ENCODE data around the gene STMN3. TPM values are rescaled to one million over a fixed set of nuclear protein-coding genes. Genes with fewer than 3 reads are reported as not detected.
A peak's percentile ranks its signal among the peaks of the same experiment; 100 is the strongest.

The STMN3 gene
- total and polyA plus RNA-seq, 4 donors = 13.6 to 20.9 (median 17.0) TPM

GRCh38 chr20:63694584-63695423 lies 41.6 kb upstream of the STMN3 start:
- Histone ChIP-seq H3K9me3 (ENCODE audit: control insufficient read depth in 4 of 4, insufficient read depth in 3 of 4, low read length in 3 of 4) (no peaks in the 10 kb centered on the region), H3K27ac (ENCODE audit: low read depth in 1 of 2, low read length in 1 of 2) (no peak overlapping the region), H3K4me3 (no peak overlapping the region), H3K9ac (ENCODE audit: insufficient read depth in 1 of 2, low read length in 2 of 2) (no peak overlapping the region), H3K27me3 (ENCODE audit: control insufficient read depth in 3 of 3, insufficient read depth in 3 of 3, low read length in 2 of 3) (no peaks in the 10 kb centered on the region), H3K36me3 (ENCODE audit: control insufficient read depth in 4 of 4, insufficient read depth in 4 of 4, low read length in 4 of 4) (peaks cover 0 to 32% (median 5%) of the 10 kb centered on the region in 4 donors), H3K4me1 (ENCODE audit: control insufficient read depth in 5 of 5, insufficient read depth in 5 of 5, low read length in 5 of 5) (peaks cover 0 to 36% (median 0%) of the 10 kb centered on the region in 5 donors)
- WGBS, 2 donors = 95% methylated on average over 37 of the region's 37 CpGs
- ATAC-seq (ENCODE audit: insufficient read depth, low FRiP score) (no peak), DNase-seq (no peak)
- TF ChIP-seq CTCF (IDR thresholded peaks at IDR 0.05; ENCODE audit: control extremely low read depth, extremely low read depth) = no peak

DNA sequence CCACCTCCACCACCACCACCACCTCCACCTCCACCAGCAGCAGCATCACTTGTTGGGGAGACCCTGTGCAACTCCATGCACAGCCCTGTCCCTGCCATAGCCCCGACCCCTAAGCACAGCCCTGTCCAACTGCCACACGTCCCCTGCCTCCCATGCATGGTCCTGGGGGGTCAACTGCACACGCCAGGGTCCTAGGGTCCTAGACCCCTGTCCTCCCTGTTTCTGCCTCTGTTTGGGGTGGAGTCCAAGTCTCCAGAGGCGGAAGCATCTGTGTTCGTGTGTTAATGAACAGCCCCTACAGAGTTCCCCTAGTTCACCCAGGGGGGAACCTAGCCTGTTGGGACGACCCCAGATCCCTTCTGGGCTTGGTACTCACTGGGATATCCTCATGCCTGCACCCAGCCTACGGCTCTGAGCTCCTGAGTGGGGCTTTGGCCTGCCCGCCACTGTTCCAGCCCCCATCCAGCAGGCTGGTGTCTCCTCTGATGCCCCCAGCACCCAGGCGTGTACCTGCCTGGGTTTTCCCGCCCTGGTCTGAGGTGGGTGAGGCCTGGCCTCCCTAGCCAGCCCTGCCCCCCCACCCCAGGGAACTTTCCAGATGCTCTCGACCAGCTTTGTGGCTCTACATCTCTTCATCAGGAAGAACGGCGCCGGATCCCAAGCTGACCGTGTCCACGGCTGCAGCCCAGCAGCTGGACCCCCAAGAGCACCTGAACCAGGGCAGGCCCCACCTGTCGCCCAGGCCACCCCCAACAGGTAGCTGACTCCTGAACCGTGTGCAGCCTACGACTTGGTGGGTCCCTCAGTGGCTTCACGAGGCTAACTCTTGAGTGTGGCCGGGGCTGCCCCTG lies 40.7 kb upstream of the STMN3 start:
- Histone ChIP-seq H3K36me3 (ENCODE audit: control insufficient read depth in 4 of 4, insufficient read depth in 4 of 4, low read length in 4 of 4) (peaks cover 0 to 30% (median 5%) of the 10 kb centered on the region in 4 donors), H3K4me1 (ENCODE audit: control insufficient read depth in 5 of 5, insufficient read depth in 5 of 5, low read length in 5 of 5) (peaks cover 0 to 30% (median 0%) of the 10 kb centered on the region in 5 donors), H3K27ac (ENCODE audit: low read depth in 1 of 2, low read length in 1 of 2) (no peak overlapping the region), H3K9ac (ENCODE audit: insufficient read depth in 1 of 2, low read length in 2 of 2) (no peak overlapping the region), H3K4me3 (no peak overlapping the region), H3K9me3 (ENCODE audit: control insufficient read depth in 4 of 4, insufficient read depth in 3 of 4, low read length in 3 of 4) (no peaks in the 10 kb centered on the region), H3K27me3 (ENCODE audit: control insufficient read depth in 3 of 3, insufficient read depth in 3 of 3, low read length in 2 of 3) (no peaks in the 10 kb centered on the region)
- no peak for ATAC-seq (ENCODE audit: insufficient read depth, low FRiP score)
- DNase-seq = peak; percentile 58 to 74 (median 59)
- WGBS, 2 donors = 90 to 96% methylated on average over 20 to 21 of the region's 21 CpGs
- TF ChIP-seq CTCF (IDR thresholded peaks at IDR 0.05; ENCODE audit: control extremely low read depth, extremely low read depth) = no peak

DNA sequence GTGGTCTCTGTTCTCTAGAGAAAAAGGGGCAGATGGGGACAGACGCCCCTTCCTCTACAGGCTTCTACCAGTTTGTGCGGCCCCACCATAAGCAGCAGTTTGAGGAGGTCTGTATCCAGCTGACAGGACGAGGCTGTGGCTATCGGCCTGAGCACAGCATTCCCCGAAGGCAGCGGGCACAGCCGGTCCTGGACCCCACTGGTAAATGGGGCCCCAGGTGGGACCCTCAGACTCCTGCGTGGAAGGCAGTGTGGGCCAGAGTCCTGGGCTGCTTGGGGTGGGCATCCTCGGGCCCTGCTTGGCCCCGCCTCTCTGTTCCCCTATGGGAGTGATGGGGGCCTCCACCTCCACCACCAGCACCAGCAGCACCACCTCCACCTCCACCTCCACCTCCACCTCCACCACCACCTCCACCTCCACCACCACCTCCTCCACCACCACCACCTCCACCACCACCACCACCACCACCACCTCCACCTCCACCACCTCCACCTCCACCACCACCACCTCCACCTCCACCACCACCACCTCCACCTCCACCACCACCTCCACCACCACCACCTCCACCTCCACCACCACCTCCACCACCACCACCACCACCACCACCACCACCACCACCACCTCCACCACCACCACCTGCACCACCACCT lies 40.0 kb upstream of the STMN3 start:
- H3K27ac ChIP-seq (ENCODE audit: low read depth in 1 of 2, low read length in 1 of 2) = peak overlapping the region in 1 of 2 donors; percentile 62
- no peak overlapping the region for H3K4me3 ChIP-seq
- no peak for TF ChIP-seq CTCF (IDR thresholded peaks at IDR 0.05; ENCODE audit: control extremely low read depth, extremely low read depth)
- ATAC-seq (ENCODE audit: insufficient read depth, low FRiP score) = no peak
- no peaks in the 10 kb centered on the region for H3K9me3 ChIP-seq (ENCODE audit: control insufficient read depth in 4 of 4, insufficient read depth in 3 of 4, low read length in 3 of 4)
- 91 to 93% methylated on average over 9 to 10 of the region's 10 CpGs for WGBS, 2 donors
- no peaks in the 10 kb centered on the region for H3K27me3 ChIP-seq (ENCODE audit: control insufficient read depth in 3 of 3, insufficient read depth in 3 of 3, low read length in 2 of 3)
- peaks cover 0 to 30% (median 5%) of the 10 kb centered on the region in 4 donors for H3K36me3 ChIP-seq (ENCODE audit: control insufficient read depth in 4 of 4, insufficient read depth in 4 of 4, low read length in 4 of 4)
- H3K9ac ChIP-seq (ENCODE audit: insufficient read depth in 1 of 2, low read length in 2 of 2) = no peak overlapping the region
- peaks cover 0 to 36% (median 0%) of the 10 kb centered on the region in 5 donors for H3K4me1 ChIP-seq (ENCODE audit: control insufficient read depth in 5 of 5, insufficient read depth in 5 of 5, low read length in 5 of 5)
- peak; percentile 45 to 62 (median 58) for DNase-seq
